GM12878 (cell line): ENCODE measurements around the gene KTN1. TPM values are rescaled to one million over a fixed set of nuclear protein-coding genes. Genes with fewer than 3 reads are reported as not detected.

ENCODE experiments used
- ATAC-seq: fragments of 200-7000 bp; cut with Tn5 transposase; 3 replicates; pipeline ENCODE4 v1.9.1; 2020; ENCODE audit warnings: mild to moderate bottlenecking, moderate library complexity
- BruUV-seq: library from RNA; stranded (reverse); fragments of 400-500 nt; replicated peaks from 2 replicates; lab custom pipeline; 2021; lab: Mats Ljungman, UMichigan
- CTCF ChIA-PET: fragments of 300-600 bp; sonication (Branson Sonifier 250); formaldehyde crosslinking; extraction: SDS; loops from one replicate; lab custom pipeline; 2021; ENCODE audit warnings: inconsistent platforms; lab: Yijun Ruan, JAX
- POLR2A ChIA-PET: fragments of 350-600 bp; formaldehyde crosslinking; extraction: SDS; loops from one replicate; lab custom pipeline; 2021; ENCODE audit warnings: inconsistent platforms; lab: Charles Lee
- RAD21 ChIA-PET: fragments of 300-600 bp; sonication (Branson Sonifier 250); formaldehyde crosslinking; loops from one replicate; lab custom pipeline; 2023; ENCODE audit warnings: antibody characterized with exemption; ENCODE audit not compliant: unreplicated experiment; lab: Charles Lee
- SMC1A ChIA-PET: fragments of 300-600 bp; sonication (Branson Sonifier 250); formaldehyde crosslinking; loops from one replicate; lab custom pipeline; 2023; ENCODE audit not compliant: unreplicated experiment, uncharacterized antibody; lab: Charles Lee
- DNase-seq: peaks from one replicate; pipeline ENCODE4 v3.0.0-alpha.2; 2011; ENCODE audit warnings: low read depth, low spot score
- FAIRE-seq: peaks from 3 replicates; lab custom pipeline; 2011; peaks lifted over from hg19 to GRCh38; lab: Jason Lieb, UNC
- H2AFZ ChIP-seq: 2 replicates; pipeline ENCODE4 v1.6.0; 2011; ENCODE audit warnings: low read depth, low read length, control low read depth; ENCODE audit not compliant: control insufficient read depth
- H3K27ac ChIP-seq: 2 replicates; pipeline ENCODE4 v1.5.1; 2011; ENCODE audit warnings: control low read depth; ENCODE audit not compliant: control insufficient read depth, insufficient read depth
- H3K27me3 ChIP-seq, 2 experiments: replicated peaks in 1 of 2; 2 replicates each; pipeline versions ENCODE4 v1.6.0 to v1.6.1; 2011; ENCODE audit warnings: low read length in 1 of 2; ENCODE audit not compliant: control insufficient read depth in 2 of 2, insufficient read depth in 2 of 2
- H3K36me3 ChIP-seq, 2 experiments: 2 replicates each; pipeline ENCODE4 v1.5.1; 2011; ENCODE audit warnings: low read length in 1 of 2; ENCODE audit not compliant: control insufficient read depth in 2 of 2, insufficient read depth in 2 of 2
- H3K4me1 ChIP-seq: 2 replicates; pipeline ENCODE4 v1.6.1; 2011; ENCODE audit warnings: mild to moderate bottlenecking, low read length, moderate library complexity, mixed read lengths; ENCODE audit not compliant: control insufficient read depth, insufficient read depth
- H3K4me2 ChIP-seq: 2 replicates; pipeline ENCODE4 v1.6.0; 2011; ENCODE audit warnings: control low read depth; ENCODE audit not compliant: control insufficient read depth, insufficient read depth
- H3K4me3 ChIP-seq: fragments of 200-600 bp; sonication (generic); 2 replicates; pipeline ENCODE4 v1.5.1; 2016
- H3K79me2 ChIP-seq: 2 replicates; pipeline ENCODE4 v1.6.0; 2011; ENCODE audit warnings: low read length; ENCODE audit not compliant: control insufficient read depth, insufficient read depth
- H3K9ac ChIP-seq: 2 replicates; pipeline ENCODE4 v1.8.0; 2011; ENCODE audit warnings: low read length, control low read depth, mixed read lengths; ENCODE audit not compliant: control insufficient read depth, insufficient read depth
- H3K9me3 ChIP-seq: replicated peaks from 3 replicates; pipeline ENCODE4 v1.5.1; 2011; ENCODE audit warnings: mild to moderate bottlenecking, low read length; ENCODE audit not compliant: control insufficient read depth, insufficient read depth
- H4K20me1 ChIP-seq: 2 replicates; pipeline ENCODE4 v1.6.0; 2011; ENCODE audit not compliant: control insufficient read depth, insufficient read depth
- ESRRA ChIP-seq: IDR thresholded peaks from 2 replicates; pipeline ENCODE4 v1.6.1; 2012; ENCODE audit warnings: mild to moderate bottlenecking, low read length, improper control_type of control experiment
- JUND ChIP-seq: IDR thresholded peaks from 2 replicates; pipeline ENCODE4 v1.6.1; 2012; ENCODE audit warnings: low read depth, mild to moderate bottlenecking, low read length, improper control_type of control experiment, moderate library complexity
- KAT2A ChIP-seq: conservative IDR thresholded peaks from 2 replicates; pipeline ENCODE4 v1.6.1; 2011; ENCODE audit warnings: low read depth, low read length; ENCODE audit not compliant: control insufficient read depth
- MYC ChIP-seq: IDR thresholded peaks from 2 replicates; pipeline ENCODE4 v1.6.1; 2011; ENCODE audit warnings: mild to moderate bottlenecking, low read length, moderate library complexity, inconsistent platforms; ENCODE audit not compliant: insufficient read depth, insufficient replicate concordance, insufficient read length, severe bottlenecking
- NFYA ChIP-seq: IDR thresholded peaks from 2 replicates; pipeline ENCODE4 v1.6.1; 2011; ENCODE audit warnings: low read depth, mild to moderate bottlenecking, low read length, improper control_type of control experiment, borderline replicate concordance
- NR2C1 ChIP-seq: fragments of 450-650 bp; IDR thresholded peaks from 2 replicates; pipeline ENCODE4 v1.6.1; 2017; ENCODE audit warnings: antibody characterized with exemption, mild to moderate bottlenecking, moderate library complexity
- PAX5 ChIP-seq: IDR thresholded peaks from 2 replicates; pipeline ENCODE4 v1.6.1; 2011; ENCODE audit warnings: low read depth, low read length, borderline replicate concordance
- RB1 ChIP-seq: fragments of 450-650 bp; formaldehyde crosslinking; IDR thresholded peaks from 2 replicates; pipeline ENCODE4 v1.6.1; 2017; ENCODE audit warnings: mild to moderate bottlenecking, borderline replicate concordance
- TAF1 ChIP-seq: IDR thresholded peaks from 2 replicates; pipeline ENCODE4 v1.6.1; 2011; ENCODE audit warnings: mild to moderate bottlenecking, low read depth, low read length, borderline replicate concordance
- ZNF274 ChIP-seq: IDR thresholded peaks from one replicate; pipeline ENCODE4 v1.8.0; 2011; ENCODE audit not compliant: insufficient read length, insufficient read depth
- ZSCAN29 ChIP-seq: fragments of 450-650 bp; IDR thresholded peaks from 2 replicates; pipeline ENCODE4 v1.6.1; 2017; ENCODE audit warnings: mild to moderate bottlenecking, moderate library complexity
- WGBS: methylation state at CpG from one replicate; pipeline ENCODE4 v1.1.6; 2016; ENCODE audit warnings: low lambda C conversion rate; ENCODE audit not compliant: insufficient replicate concordance, insufficient coverage; ENCODE audit errors: missing lambda C conversion rate; 5-methylcytosine and 5-hydroxymethylcytosine counted together
- in situ Hi-C: fragments of 300-500 bp; cut with MboI; formaldehyde crosslinking; loops from 9 replicates; pipeline ENCODE4 v1.14.3; 2018; ENCODE audit warnings: mixed read lengths
- intact Hi-C: fragments of 100-400 bp; cut with micrococcal nuclease; formaldehyde crosslinking; loops from one replicate; pipeline ENCODE4 v1.14.2; 2022; ENCODE audit not compliant: unreplicated experiment
- polyA plus RNA-seq, 11 experiments: library from polyadenylated mRNA; depleted of rRNA in 4 of 11; unstranded in 6 of 11; stranded (reverse) in 5 of 11; fragments of >200 nt; fragmentation: Nextera tagmentation in 4 of 11; fragmentation: Illumina TruSeq in 1 of 11; extraction: Ambion mirVana in 4 of 11; extraction: Trizol in 1 of 11; gene quantifications; 1 replicate in 1 of 11; 2 replicates in 10 of 11; pipeline versions ENCODE4 v1.2.1 to v1.2.3, GENCODE V29; 2011 to 2016; ENCODE audit warnings: inconsistent platforms in 2 of 11, missing spikeins in 2 of 11, low read depth in 1 of 11
- total RNA-seq, 4 experiments: library from RNA; depleted of rRNA in 3 of 4; stranded (reverse); fragments of >200 nt in 3 of 4; fragmentation: Illumina TruSeq in 1 of 4; extraction: Trizol in 1 of 4; gene quantifications; 2 replicates each; pipeline versions ENCODE4 v1.2.1 to v1.2.3, GENCODE V29; 2013 to 2021
- TF ChIP-seq, protein P1 (sequence below): fragments of 450-650 bp; IDR thresholded peaks from 2 replicates; pipeline ENCODE4 v1.6.1; 2017; ENCODE audit warnings: mild to moderate bottlenecking
- TF ChIP-seq, protein P2 (sequence below): fragments of 450-650 bp; conservative IDR thresholded peaks from 2 replicates; pipeline ENCODE4 v1.6.1; 2017; ENCODE audit warnings: mild to moderate bottlenecking, moderate library complexity

KTN1 gene
- total and polyA plus RNA-seq, 10 of the 15 experiments (the other 5 are each of a cell fraction or from before 2014, with no cell fraction given), result 50.6 to 154 (median 84.2) TPM

DNA sequence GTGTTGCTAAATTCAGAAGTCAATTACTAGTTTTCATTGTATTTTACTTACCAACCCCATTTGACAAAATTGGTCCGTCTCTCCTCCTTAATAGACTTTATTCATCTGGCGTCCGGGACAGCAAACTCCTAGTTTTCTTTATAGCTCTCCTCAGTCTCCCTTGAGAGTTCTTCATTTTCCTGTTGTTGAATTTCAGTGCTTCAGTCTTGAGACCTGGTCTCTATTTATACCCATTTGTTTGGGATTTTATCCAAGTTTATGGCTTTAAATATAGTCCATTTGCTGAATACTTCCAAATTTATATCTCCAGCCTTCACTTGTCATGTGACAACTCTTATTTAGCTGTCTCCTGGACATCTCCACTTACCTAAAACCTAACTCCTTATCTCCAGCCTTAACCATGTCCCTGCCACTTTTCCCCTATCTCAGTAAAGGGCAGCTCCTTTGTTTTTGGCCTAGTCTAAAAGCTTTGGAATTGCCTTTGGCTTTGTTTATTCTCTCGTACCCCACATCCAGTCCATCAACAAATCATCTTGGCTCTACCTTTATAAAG lies 23.5 kb downstream of the KTN1 start:
- ChIA-PET SMC1A (interaction anchor here (1.5 to 2.0 kb wide), 2 partner anchors 18 to 22 kb away, joined by 4 to 6 read pairs; no protein-coding TSS in a partner anchor), CTCF (interaction anchor here (0.8 to 1.8 kb wide), 3 partner anchors 13 to 157 kb away, joined by 3 to 4 read pairs (median 4); no protein-coding TSS in a partner anchor)
- Histone ChIP-seq H3K36me3 (no peaks in the 10 kb centered on the region; a peak in 1 of 4 replicates), H3K9ac (no peak overlapping the region), H3K27me3 (no peaks in the 10 kb centered on the region), H3K9me3 (no peaks in the 10 kb centered on the region; the same call in 2 of the 3 replicates), H3K4me1 (no peaks in the 10 kb centered on the region), H3K27ac (no peak overlapping the region), H2AFZ (no peak overlapping the region)
- intact Hi-C loops, result no loop called here
- no TSS peak for BruUV-seq
- FAIRE-seq (no peak), DNase-seq (no peak)
- no peak for TF ChIP-seq RB1
- TF ChIP-seq, protein P1, sequence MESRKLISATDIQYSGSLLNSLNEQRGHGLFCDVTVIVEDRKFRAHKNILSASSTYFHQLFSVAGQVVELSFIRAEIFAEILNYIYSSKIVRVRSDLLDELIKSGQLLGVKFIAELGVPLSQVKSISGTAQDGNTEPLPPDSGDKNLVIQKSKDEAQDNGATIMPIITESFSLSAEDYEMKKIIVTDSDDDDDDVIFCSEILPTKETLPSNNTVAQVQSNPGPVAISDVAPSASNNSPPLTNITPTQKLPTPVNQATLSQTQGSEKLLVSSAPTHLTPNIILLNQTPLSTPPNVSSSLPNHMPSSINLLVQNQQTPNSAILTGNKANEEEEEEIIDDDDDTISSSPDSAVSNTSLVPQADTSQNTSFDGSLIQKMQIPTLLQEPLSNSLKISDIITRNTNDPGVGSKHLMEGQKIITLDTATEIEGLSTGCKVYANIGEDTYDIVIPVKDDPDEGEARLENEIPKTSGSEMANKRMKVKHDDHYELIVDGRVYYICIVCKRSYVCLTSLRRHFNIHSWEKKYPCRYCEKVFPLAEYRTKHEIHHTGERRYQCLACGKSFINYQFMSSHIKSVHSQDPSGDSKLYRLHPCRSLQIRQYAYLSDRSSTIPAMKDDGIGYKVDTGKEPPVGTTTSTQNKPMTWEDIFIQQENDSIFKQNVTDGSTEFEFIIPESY, result no peak
- TF ChIP-seq, all 136 proteins: peak for 0
- H3K79me2 ChIP-seq, result peaks cover 55% of the 10 kb centered on the region
- 100% methylated on average over 4 of the region's 4 CpGs for WGBS
- in situ Hi-C loops, result no loop called here
- no peak overlapping the region for H3K4me2 ChIP-seq
- ChIA-PET RAD21 (no interaction called here), POLR2A (interaction anchor here (0.6 kb wide), 1 partner anchor 325 kb away, joined by 6 read pairs; no protein-coding TSS in a partner anchor)
- no peak overlapping the region for H3K4me3 ChIP-seq
- no peaks in the 10 kb centered on the region for H4K20me1 ChIP-seq
- no peak for ATAC-seq

DNA sequence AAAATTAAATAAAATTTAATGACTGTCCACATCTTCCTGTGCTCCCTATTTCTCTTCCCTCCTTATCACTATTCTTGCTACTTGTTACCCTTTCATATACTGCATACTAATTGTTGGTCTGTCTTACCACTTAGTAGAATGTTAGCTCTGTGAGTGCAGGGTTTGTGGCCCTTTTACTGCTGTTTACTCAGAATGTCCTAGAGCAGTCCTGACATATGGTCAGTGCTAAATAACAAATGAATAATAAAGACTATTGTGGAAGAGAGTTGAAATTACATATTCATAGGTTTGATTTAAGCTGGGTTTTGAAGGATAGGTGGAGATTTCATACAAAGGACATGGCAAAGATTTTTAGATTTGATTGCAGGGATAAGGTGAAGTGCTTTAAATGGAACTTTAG lies 24.5 kb downstream of the KTN1 start:
- no peaks in the 10 kb centered on the region for H3K27me3 ChIP-seq
- H3K4me2 ChIP-seq, result no peak overlapping the region
- H3K9ac ChIP-seq, result no peak overlapping the region
- no peaks in the 10 kb centered on the region for H4K20me1 ChIP-seq
- no peaks in the 10 kb centered on the region for H3K4me1 ChIP-seq
- CTCF ChIA-PET, result interaction anchor here (1.3 to 1.6 kb wide), 2 partner anchors 10 to 12 kb away, joined by 3 to 4 read pairs; no protein-coding TSS in a partner anchor
- H3K9me3 ChIP-seq, result no peaks in the 10 kb centered on the region; the same call in 2 of the 3 replicates
- H3K79me2 ChIP-seq, result peaks cover 54% of the 10 kb centered on the region
- no peak for DNase-seq
- H3K4me3 ChIP-seq, result no peak overlapping the region
- H2AFZ ChIP-seq, result no peak overlapping the region
- SMC1A ChIA-PET, result interaction anchor here (1.0 to 1.2 kb wide), 2 partner anchors 57 to 158 kb away, joined by 3 read pairs; no protein-coding TSS in a partner anchor
- intact Hi-C loops, result no loop called here
- POLR2A ChIA-PET, result no interaction called here
- FAIRE-seq, result no peak
- in situ Hi-C loops, result no loop called here
- no peaks in the 10 kb centered on the region; a peak in 1 of 4 replicates for H3K36me3 ChIP-seq
- no peak overlapping the region for H3K27ac ChIP-seq
- ATAC-seq, result no peak
- no TSS peak for BruUV-seq
- RAD21 ChIA-PET, result interaction anchor here (0.6 to 1.4 kb wide), 2 partner anchors 10 to 15 kb away, joined by 3 read pairs; no protein-coding TSS in a partner anchor
- TF ChIP-seq TAF1, result no peak
- TF ChIP-seq PAX5, result no peak
- no peak for TF ChIP-seq NR2C1
- TF ChIP-seq NFYA, result no peak
- TF ChIP-seq, protein P2, sequence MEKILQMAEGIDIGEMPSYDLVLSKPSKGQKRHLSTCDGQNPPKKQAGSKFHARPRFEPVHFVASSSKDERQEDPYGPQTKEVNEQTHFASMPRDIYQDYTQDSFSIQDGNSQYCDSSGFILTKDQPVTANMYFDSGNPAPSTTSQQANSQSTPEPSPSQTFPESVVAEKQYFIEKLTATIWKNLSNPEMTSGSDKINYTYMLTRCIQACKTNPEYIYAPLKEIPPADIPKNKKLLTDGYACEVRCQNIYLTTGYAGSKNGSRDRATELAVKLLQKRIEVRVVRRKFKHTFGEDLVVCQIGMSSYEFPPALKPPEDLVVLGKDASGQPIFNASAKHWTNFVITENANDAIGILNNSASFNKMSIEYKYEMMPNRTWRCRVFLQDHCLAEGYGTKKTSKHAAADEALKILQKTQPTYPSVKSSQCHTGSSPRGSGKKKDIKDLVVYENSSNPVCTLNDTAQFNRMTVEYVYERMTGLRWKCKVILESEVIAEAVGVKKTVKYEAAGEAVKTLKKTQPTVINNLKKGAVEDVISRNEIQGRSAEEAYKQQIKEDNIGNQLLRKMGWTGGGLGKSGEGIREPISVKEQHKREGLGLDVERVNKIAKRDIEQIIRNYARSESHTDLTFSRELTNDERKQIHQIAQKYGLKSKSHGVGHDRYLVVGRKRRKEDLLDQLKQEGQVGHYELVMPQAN, result no peak
- no peak for TF ChIP-seq ESRRA
- no peak for TF ChIP-seq ZNF274
- TF ChIP-seq KAT2A, result no peak
- TF ChIP-seq ZSCAN29, result no peak
- no peak for TF ChIP-seq MYC
- TF ChIP-seq JUND, result no peak
